ENCODE data around the gene CANT1. TPM values are rescaled to one million over a fixed set of nuclear protein-coding genes. Genes with fewer than 3 reads are reported as not detected.

Gene CANT1
- total and polyA plus RNA-seq, 9 of the 15 experiments (the other 6 are each of a cell fraction or from before 2014, with no cell fraction given), result 2.7 to 66.4 (median 22.5) TPM

GRCh38 chr17:79009397-79010303, at the start of gene CANT1 (continued):
- TF ChIP-seq, protein P1, sequence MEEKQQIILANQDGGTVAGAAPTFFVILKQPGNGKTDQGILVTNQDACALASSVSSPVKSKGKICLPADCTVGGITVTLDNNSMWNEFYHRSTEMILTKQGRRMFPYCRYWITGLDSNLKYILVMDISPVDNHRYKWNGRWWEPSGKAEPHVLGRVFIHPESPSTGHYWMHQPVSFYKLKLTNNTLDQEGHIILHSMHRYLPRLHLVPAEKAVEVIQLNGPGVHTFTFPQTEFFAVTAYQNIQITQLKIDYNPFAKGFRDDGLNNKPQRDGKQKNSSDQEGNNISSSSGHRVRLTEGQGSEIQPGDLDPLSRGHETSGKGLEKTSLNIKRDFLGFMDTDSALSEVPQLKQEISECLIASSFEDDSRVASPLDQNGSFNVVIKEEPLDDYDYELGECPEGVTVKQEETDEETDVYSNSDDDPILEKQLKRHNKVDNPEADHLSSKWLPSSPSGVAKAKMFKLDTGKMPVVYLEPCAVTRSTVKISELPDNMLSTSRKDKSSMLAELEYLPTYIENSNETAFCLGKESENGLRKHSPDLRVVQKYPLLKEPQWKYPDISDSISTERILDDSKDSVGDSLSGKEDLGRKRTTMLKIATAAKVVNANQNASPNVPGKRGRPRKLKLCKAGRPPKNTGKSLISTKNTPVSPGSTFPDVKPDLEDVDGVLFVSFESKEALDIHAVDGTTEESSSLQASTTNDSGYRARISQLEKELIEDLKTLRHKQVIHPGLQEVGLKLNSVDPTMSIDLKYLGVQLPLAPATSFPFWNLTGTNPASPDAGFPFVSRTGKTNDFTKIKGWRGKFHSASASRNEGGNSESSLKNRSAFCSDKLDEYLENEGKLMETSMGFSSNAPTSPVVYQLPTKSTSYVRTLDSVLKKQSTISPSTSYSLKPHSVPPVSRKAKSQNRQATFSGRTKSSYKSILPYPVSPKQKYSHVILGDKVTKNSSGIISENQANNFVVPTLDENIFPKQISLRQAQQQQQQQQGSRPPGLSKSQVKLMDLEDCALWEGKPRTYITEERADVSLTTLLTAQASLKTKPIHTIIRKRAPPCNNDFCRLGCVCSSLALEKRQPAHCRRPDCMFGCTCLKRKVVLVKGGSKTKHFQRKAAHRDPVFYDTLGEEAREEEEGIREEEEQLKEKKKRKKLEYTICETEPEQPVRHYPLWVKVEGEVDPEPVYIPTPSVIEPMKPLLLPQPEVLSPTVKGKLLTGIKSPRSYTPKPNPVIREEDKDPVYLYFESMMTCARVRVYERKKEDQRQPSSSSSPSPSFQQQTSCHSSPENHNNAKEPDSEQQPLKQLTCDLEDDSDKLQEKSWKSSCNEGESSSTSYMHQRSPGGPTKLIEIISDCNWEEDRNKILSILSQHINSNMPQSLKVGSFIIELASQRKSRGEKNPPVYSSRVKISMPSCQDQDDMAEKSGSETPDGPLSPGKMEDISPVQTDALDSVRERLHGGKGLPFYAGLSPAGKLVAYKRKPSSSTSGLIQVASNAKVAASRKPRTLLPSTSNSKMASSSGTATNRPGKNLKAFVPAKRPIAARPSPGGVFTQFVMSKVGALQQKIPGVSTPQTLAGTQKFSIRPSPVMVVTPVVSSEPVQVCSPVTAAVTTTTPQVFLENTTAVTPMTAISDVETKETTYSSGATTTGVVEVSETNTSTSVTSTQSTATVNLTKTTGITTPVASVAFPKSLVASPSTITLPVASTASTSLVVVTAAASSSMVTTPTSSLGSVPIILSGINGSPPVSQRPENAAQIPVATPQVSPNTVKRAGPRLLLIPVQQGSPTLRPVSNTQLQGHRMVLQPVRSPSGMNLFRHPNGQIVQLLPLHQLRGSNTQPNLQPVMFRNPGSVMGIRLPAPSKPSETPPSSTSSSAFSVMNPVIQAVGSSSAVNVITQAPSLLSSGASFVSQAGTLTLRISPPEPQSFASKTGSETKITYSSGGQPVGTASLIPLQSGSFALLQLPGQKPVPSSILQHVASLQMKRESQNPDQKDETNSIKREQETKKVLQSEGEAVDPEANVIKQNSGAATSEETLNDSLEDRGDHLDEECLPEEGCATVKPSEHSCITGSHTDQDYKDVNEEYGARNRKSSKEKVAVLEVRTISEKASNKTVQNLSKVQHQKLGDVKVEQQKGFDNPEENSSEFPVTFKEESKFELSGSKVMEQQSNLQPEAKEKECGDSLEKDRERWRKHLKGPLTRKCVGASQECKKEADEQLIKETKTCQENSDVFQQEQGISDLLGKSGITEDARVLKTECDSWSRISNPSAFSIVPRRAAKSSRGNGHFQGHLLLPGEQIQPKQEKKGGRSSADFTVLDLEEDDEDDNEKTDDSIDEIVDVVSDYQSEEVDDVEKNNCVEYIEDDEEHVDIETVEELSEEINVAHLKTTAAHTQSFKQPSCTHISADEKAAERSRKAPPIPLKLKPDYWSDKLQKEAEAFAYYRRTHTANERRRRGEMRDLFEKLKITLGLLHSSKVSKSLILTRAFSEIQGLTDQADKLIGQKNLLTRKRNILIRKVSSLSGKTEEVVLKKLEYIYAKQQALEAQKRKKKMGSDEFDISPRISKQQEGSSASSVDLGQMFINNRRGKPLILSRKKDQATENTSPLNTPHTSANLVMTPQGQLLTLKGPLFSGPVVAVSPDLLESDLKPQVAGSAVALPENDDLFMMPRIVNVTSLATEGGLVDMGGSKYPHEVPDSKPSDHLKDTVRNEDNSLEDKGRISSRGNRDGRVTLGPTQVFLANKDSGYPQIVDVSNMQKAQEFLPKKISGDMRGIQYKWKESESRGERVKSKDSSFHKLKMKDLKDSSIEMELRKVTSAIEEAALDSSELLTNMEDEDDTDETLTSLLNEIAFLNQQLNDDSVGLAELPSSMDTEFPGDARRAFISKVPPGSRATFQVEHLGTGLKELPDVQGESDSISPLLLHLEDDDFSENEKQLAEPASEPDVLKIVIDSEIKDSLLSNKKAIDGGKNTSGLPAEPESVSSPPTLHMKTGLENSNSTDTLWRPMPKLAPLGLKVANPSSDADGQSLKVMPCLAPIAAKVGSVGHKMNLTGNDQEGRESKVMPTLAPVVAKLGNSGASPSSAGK (IDR thresholded peaks at IDR 0.05), result no peak; the same call in 1 of the 2 replicates
- TF ChIP-seq PHB (CRISPR knock-in tag; IDR thresholded peaks at IDR 0.05), result no peak
- no peak for TF ChIP-seq ZNF224 (CRISPR knock-in tag; IDR thresholded peaks at IDR 0.05)
- TF ChIP-seq NUFIP1 (IDR thresholded peaks at IDR 0.05; ENCODE audit: partially characterized antibody), result no peak
- no peak for TF ChIP-seq ZNF253 (CRISPR knock-in tag; conservative IDR thresholded peaks at IDR 0.05)
- peak; percentile 59 for TF ChIP-seq TBP (optimal IDR thresholded peaks at IDR 0.05; ENCODE audit: low read depth, low read length)
- TF ChIP-seq, protein P2, sequence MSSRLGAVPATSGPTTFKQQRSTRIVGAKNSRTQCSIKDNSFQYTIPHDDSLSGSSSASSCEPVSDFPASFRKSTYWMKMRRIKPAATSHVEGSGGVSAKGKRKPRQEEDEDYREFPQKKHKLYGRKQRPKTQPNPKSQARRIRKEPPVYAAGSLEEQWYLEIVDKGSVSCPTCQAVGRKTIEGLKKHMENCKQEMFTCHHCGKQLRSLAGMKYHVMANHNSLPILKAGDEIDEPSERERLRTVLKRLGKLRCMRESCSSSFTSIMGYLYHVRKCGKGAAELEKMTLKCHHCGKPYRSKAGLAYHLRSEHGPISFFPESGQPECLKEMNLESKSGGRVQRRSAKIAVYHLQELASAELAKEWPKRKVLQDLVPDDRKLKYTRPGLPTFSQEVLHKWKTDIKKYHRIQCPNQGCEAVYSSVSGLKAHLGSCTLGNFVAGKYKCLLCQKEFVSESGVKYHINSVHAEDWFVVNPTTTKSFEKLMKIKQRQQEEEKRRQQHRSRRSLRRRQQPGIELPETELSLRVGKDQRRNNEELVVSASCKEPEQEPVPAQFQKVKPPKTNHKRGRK (tag; IDR thresholded peaks at IDR 0.05), result no peak
- no peak; a peak in 1 of 4 replicates for TF ChIP-seq SRF (CRISPR knock-in tag; IDR thresholded peaks at IDR 0.05)
- TF ChIP-seq CEBPB (tag; IDR thresholded peaks at IDR 0.05), result no peak
- TF ChIP-seq, protein P3, sequence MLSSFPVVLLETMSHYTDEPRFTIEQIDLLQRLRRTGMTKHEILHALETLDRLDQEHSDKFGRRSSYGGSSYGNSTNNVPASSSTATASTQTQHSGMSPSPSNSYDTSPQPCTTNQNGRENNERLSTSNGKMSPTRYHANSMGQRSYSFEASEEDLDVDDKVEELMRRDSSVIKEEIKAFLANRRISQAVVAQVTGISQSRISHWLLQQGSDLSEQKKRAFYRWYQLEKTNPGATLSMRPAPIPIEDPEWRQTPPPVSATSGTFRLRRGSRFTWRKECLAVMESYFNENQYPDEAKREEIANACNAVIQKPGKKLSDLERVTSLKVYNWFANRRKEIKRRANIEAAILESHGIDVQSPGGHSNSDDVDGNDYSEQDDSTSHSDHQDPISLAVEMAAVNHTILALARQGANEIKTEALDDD (IDR thresholded peaks at IDR 0.05), result no peak
- no peak for TF ChIP-seq PYGO2 (tag; IDR thresholded peaks at IDR 0.05)
- TF ChIP-seq ILF3 (IDR thresholded peaks at IDR 0.05; ENCODE audit: borderline replicate concordance), result no peak
